Stimulated activated CD4-positive, alpha-beta T cell treated with anti-CD3 and anti-CD28 coated beads, Interleukin-4, amount 100 ng/mL, for 1 hour (primary cell): Measurements from ENCODE around the gene SLC38A4.

Source experiments
- DNase-seq: peaks from one replicate; pipeline ENCODE4 v3.0.0-alpha.2; 2020

The SLC38A4 gene

DNA sequence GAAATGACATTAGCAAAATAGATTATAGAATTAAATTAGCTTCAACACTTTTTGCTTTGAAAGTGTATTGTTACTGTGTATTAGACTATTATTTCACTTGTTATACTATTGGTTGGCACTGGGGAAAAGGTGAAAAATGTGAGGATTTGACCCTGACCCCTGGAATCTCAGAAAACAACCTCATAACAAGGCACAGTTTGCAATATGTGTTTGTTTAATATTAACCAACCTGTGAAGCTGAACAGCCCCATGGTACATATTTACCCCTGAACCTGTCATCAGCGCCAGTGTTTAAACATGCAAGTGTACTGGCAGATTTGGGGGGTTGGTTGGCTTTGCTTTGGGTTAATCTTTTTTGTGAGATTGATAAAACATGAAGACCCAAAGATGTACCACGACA is 11.7 kb downstream of the SLC38A4 start:
- DNase-seq: no peak

DNA sequence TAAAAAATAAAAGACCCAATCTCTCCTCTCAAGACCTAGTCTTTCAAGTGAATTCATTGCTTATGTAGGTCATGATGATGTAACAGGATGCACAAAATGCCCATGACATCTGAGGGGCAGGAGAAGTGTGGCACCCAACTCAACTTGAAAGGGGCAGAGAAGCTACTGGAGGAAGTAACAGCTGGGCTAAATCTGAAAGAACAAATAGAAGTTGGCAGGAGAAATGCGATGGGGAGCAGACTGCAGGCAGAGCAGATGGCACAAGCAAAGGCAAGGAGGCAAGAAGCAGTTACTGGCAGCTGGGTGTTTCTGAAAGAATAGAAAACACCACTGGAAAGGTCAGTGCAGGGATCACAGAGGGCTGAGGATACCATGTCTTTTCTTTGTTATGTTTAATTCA is 14.6 kb downstream of the SLC38A4 start:
- DNase-seq: no peak

DNA sequence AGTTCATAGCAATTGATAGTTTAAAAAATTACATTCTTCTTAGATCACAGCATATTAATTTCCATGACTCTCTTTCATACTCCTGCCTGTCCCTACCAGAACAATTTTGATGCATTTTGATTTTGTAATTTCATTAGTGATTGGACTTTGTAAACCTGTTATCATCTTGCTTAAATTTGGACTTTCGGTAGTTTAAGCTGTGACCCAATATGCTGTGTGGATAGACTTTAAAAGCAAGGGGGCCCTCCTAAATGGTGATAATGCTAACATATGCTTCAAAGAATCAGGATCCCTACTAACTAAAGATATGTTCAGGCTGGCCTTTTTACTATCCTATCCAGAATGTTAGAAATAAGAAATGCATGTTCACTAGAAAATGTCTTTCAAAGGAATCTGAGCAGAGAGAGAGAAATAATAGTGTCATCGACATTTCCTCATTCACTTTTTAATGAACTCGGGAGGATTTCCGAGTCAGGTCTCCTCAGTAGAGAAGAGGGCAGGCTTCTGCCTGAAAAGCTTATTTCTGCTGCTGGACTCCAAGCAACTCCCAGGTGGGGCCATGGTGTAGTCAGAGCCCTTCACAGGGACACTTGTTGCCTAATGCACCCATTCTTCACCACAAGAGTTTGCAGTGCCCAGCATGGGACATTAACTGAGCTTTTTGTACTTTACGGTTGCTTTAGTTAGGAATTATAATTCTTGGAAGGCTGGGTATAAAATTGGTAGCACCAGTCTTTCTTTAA is 16.7 kb downstream of the SLC38A4 start:
- DNase-seq: no peak

DNA sequence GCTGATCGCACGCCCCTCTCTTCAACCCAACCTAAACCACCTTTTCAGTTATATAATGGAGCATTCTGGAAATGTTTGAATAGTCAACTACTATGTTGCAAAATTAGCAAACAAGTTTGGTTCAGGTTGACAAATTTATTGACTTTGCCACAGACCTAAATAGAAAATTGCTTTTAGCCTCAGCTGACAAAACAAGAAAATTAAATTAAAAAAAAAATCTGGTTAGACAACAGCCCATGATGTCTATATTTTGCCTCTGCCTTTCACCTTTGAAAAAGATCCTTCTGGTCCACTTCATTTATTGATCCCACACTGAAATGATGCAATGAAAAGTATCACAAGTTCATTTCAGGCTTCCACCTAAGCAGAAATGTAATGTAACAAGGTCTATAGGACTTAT is 17.5 kb downstream of the SLC38A4 start:
- DNase-seq: no peak

DNA sequence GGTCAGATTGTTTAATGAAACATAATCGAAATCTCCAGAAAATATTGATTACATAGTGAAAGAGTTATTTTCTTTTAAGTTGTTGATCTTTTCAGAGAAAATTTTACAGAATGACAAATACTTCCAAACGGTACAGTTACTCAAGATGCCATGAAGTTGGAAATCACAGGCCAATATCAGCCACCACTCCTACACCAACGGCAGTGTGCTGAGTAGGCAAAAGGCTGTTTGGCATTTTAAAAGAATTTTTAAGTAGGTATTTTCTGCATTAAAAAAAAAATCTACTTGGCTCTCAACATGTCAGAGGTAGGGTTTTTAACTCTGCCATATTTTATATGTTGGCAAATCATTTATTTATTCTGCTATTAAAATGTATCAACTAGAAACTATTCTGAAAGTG is 21.7 kb downstream of the SLC38A4 start:
- no peak for DNase-seq

DNA sequence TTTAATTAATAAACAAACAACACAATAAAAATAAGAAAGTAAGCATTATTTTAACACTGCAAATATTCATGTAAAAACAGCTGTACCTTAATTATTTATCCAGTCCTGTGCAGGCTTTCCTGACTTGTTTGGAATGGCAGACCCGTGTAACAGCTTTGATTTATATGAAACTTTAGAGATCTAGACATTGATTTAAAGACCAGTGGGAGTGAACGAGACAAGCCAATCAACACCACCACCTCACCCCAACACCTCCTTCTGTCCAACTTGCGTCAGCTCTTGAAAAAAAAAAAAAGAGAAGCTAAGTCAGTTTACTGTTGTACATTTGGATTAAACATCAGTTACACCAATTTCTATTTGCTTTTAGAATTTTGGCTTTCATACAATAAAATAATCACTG is 22.3 kb downstream of the SLC38A4 start:
- DNase-seq: no peak

DNA sequence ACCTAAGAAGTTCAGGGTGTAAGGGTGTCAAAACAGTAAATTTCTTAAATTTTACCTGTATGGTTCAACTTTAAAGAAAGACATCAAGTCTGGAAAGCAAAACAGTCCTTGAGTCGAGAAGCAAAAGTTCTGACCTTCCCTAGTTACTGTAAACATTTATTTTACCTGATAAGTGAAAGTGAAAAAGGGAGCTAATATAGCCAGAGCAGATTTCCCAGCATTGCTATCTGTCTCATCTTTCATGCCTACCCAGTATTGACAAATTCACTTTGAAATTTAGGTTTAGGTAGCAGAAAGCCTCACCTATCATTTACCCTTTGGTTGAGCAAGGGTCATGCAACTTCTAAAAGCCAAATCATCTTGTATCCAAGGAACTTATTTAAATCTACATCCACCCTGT is 24.5 kb downstream of the SLC38A4 start:
- DNase-seq: no peak

DNA sequence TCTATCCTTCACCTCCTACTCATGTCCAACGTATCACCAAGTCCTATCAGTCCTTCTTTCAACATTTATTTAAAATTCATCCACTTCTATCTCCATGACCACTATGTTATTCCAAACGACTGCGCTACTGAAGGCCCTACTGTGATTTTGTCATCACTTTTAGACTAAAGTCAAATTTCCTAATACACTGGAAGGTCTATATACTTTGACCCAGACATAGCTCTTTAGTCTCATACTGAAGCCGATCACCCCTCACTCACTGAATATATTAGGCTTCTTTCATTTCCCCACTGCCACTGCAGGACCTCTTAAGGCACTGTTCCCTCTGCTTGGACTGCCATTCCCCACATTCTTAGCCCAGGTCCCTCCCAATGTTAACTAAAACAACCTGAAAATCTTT is 25.6 kb downstream of the SLC38A4 start:
- DNase-seq: no peak

DNA sequence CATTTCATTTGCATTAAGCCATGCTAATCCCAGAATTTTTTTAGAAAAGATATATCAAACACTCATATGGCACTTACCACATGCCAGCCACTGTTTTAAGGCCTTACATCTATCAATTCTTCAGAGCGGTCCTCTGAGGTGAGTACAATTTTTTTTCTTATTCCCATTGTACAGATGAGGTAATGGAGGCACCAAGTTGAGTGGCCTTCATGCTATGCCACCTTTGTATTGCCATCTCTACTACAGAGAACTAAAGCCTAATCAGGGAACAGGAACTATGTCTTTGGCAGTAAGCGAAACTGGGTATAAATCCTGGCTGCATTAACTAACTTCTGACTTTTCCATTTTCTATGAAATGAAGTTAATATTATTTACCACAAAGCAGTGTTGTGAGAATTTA is 27.1 kb downstream of the SLC38A4 start:
- no peak for DNase-seq

DNA sequence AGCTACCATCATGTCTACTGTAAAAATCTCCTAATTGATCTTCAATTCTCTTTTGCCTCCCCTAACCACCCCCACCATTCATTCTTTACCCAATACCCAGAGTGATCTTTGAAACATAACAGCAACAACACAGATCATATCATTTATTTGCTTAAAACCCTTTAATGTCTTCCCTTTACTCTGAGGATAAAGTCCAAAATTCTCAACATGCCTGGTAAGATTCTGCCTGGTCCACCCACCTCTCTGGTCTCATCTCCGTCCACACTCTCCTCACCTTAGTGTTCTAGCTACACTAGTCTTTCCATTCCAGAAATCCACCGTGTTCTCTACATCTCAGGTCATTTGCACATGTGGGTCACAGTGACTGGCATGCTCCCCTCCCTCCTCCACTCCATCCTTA is 27.7 kb downstream of the SLC38A4 start:
- no peak for DNase-seq

DNA sequence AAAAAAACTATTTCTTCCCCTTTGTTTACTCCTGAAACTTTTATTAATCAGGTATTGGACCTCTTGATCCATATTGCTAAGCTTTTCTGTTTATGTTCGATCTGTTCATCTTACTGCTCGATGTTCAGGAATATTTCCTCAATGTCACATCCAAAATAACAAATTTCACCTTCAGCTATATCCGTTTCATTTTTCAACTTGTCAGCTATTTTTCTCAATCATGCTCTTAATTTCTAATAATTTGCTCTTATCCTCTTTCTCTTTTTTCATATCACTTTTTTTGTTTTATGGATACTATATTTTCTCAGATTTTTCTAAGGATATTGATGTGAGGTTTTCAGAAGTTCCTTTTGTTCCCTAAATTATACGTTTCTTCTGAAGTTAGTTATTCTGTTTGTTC is 29.8 kb downstream of the SLC38A4 start:
- DNase-seq: no peak

DNA sequence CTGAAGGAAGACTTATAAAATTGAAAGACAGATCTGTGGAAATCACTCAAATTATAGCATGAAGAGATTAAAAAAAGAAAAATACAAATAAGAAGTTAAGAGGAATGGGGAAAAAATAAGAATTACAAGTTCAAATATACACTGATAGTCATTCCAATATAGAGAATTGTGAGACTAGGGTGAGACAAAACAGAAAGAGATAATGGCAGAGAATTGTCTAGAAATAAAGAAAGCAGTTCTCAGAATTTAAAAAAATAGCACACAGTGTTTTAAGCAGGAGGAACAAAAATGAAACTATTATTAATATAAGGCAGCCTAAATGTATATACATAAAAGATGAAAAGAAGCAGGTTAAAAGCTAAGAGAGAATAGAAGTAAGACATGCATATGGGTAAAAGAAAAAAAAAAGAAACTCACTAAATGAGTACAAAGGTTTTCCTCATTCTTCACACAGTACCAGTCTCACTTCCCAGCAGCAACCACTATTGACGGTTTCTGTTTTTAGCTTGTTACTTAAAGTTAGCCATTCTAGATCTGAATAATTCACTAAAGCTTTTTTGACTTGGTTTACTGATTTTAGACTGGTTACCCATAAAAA is 31.1 kb downstream of the SLC38A4 start:
- no peak for DNase-seq

DNA sequence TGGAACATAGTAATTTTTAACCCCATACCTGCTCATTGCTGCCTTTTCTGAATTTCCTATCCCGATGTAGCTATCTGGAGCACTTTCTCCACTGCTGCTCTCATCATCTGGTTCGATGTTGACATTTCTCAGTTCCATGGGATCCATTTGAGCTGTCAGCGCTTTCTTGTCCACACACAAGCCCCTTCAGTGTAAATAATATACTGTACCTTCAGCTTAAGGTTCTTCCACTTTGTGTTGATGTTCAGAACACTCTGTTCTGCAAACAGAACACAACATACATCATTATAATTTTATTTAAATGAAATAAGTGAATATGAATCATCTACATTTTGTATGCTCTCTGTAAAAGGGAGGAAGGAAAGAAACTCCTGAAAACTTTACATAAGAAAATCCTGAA is 32.9 kb downstream of the SLC38A4 start:
- DNase-seq: no peak

DNA sequence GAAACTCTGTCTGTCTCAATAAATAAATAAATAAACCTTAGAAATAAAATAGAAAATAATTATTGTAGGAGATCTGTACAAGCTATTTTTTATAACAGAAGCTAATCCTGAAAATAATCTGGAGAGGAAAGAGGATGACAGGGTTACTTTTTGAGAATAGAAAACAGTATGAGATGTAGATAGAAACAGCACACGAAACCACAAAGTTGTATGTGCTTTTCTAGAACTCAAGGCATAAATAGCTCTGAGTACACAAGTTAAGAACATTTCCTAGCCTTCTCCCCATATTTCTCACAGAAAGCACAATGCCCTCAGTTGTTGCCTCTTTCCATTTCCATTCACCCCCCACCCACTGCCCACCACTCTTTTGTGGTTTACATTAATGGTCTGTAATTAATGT is 35.7 kb downstream of the SLC38A4 start:
- DNase-seq: no peak

DNA sequence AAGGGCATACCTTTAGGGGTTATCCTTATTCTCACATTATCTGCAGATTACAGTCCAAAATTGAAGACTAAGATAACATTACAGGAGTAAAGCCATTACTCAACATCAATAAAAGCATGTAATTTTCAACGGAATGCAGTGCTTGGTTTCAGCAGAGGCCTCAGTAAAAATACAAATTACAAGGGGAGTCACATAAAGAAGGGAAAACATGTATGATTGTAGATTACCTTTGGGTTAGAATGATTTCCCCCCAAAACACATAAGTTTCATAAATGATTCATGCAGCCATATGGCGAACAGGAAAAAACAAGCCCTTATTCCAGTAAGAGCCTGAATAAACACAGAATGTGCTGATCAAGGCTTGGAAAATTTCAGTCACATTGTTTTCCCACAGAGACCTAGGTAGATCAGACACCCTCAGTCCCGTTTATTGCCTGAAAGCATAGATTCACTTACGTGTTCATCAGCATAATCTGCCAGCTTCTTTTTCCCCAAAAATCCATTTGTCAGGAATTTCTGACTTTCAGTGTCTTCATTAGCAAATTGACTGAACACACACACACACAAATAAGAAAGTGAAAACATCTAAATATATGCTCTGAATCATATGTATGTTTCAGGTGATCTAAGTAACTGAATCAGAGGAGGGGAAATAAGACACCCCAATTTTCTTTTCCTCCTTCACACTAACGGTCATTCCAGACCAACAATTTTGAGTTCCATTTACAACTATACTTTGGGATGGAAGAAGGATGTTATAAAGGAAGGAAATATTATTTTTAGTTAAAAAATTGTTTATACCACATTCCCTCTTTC is 37.5 kb downstream of the SLC38A4 start:
- DNase-seq: no peak

DNA sequence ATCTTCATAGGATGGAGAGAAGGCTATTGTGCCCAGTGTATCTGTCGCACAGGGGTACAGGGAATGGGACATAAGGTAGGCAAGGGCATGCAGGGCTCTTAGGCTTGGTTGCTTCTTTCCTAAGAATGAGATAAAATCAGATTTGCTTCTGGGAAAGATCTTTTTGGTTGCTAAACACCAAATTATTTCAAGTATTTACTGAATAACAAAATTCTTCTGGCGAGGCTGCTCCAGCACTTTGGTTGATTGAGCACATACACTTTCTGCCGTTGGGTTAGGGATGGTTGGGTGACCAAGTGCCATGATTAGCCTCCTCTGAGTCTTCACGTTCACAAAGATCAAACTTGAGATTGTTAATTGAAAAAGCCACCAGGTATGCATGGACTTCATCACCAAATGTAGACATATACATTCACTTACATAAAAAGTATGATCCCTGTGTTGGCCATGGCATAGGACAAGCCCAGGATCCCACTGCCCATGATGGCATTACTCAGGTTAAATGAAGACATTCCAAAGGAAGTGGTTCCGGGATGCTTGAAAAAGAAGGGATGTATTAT is 38.2 kb downstream of the SLC38A4 start:
- DNase-seq: no peak

DNA sequence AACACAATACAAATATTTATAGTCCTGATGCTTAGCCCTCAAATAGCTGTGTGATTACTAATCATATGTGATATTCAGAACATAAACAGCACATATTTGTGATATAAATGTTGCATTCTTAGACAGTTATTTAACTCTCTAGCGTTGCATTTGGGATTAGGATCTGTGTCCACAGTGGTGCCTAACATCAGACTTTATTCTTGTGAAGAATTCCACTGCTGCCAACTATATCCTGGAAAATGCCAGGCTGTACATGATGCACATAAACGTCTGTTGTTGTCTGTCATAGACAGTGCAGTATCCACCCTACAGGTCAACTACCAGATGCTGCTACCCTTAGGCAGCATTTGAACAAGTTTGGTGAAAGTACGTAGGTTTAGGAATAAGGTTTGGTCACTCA is 39.0 kb downstream of the SLC38A4 start:
- no peak for DNase-seq

DNA sequence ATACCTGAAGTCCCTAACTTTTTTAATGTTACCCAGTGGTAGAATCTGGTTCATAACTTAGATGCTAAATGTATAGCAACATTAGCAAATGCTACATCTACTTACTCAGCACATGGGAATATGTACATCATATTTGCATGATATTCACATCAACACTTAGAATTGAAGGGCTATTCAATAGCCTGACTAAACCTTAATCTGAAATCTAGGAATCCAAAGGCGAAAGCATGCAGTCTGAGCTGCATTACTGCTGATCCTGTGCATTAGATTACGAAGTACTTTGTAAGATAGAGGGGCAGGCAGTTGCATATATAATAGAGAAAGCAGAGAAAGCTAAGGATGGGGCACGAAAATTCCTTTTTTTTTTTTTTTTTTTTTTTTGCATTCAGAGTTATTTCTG is 40.4 kb downstream of the SLC38A4 start:
- DNase-seq: no peak

DNA sequence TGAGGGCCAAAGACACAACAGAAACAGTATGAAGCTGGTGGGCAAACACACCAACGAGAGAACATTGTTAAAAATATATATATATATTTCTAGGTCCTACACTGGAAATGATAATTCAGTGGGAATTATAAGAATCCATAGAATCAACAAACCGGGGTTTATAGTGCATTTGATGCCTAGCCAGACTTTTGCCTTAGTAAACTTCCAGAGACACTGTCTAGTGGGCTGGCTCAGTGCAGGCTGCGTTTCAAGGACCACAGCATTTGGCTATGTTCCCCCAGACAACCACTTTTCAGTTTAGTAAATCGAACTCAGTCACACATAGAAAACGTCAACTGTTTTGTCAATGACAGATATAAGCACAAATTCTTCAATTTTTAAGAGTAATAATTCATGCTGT is 41.9 kb downstream of the SLC38A4 start:
- no peak for DNase-seq

DNA sequence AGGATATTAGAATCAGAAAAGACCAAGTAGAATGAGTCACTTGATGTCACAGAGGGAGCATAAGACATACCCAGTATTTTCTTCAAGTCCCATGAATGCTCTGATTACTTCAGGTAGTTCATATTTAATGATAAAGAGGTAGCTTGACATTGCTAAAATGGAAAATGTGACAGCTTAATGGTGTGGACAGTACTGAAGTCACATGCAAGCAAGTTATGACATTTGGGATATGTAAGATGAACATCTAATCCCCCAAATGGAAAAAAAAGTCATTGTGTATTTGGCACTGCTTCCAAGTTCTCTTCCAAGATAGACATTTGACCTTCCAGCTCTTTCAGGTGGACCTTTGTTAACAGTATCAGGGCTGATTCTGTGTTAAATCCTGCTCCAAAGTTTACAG is 45.9 kb downstream of the SLC38A4 start:
- DNase-seq: no peak

DNA sequence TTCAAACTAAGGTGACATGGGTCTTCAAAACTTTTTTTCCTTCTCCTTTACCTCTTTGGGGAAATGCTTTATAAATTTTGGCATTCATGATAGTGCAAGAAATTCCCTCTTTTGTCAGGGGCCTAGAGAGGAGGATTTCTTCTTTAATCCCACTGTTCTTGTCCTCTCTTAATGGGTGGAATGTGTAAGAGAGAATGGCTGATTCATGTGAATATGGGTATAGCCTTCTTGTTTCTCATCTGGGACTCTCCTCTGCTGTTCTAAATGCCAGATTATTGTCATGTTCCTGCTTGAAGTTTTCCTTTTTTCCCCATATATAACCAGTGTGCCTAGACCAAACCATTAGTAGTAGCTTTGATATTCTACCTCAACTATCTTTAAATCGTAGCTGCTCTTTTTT is 46.7 kb downstream of the SLC38A4 start:
- DNase-seq: no peak

DNA sequence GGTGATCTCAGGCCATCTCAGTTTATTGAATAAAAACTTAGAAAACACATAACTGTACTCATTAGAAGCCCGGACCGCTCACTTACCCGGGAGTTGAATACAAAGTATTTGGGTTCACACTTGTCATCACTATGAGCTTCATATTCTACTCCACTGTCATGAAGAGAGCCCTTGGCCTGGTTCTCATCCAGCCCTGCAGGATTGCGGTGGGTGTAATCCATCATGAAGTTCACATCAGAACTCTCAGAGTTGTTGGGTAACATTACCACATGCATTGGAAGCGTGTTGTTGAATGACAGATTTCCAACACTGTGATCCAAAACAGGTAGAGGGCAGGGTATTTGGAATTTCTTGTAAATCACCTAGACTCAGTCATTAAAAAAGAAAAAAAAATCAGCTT is 47.4 kb downstream of the SLC38A4 start:
- DNase-seq: no peak

DNA sequence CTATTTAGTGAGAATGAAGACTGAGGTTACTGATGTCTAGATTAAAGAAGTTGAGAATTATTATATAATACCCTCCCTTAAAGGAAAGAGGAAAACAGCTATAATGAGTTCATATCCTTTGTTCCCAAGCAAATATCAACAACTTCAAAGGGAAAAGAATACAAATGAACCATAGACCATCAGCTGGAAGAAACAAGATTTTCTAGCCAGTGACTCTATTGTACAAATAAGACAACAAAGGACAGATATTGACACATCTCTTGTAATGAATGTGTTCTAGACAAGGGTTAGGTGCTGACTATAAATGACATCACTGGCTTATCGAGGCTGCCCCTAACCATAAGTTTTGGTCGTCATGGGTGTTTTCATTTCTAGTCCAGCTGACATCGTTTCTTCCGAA is 48.2 kb downstream of the SLC38A4 start:
- DNase-seq: no peak

DNA sequence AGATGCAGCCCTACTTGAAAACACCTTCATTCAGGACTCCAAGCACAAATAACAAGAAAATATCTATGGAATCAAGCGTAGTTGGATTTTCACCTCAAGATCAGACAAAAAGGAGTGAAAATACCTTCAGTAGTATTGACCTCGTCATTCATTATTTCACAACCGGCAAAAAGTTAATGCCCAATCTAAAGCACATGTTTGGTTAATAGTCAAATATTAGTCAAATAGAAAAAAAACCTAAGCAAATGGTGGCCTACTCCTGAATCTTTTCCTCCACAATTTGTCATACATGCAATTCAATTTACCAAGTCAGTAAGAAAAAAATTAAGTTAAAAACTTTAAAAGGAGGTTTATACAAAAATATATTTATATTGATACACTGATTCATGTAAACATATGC is 50.0 kb downstream of the SLC38A4 start:
- no peak for DNase-seq
